Measurements from ENCODE around the gene TMEM234.
A peak's percentile ranks its signal among the peaks of the same experiment; 100 is the strongest.

Gene TMEM234

GRCh38 chr1:32239337-32239736 is 17.2 kb upstream of the TMEM234 start:
- TF ChIP-seq ARNT (IDR thresholded peaks at IDR 0.05) (no peak), ZNF384 (IDR thresholded peaks at IDR 0.05) (no peak), CTBP1 (IDR thresholded peaks at IDR 0.05; ENCODE audit: borderline replicate concordance) (no peak), FOXM1 (IDR thresholded peaks at IDR 0.05; ENCODE audit: borderline replicate concordance) (no peak), ELF4 (IDR thresholded peaks at IDR 0.05) (no peak), PKNOX1 (IDR thresholded peaks at IDR 0.05) (no peak), LEF1 (IDR thresholded peaks at IDR 0.05; ENCODE audit: borderline replicate concordance) (no peak), FOXA1 (IDR thresholded peaks at IDR 0.05) (no peak), SUZ12 (IDR thresholded peaks at IDR 0.05) (no peak), TARDBP (IDR thresholded peaks at IDR 0.05) (no peak), NFRKB (IDR thresholded peaks at IDR 0.05) (no peak), L3MBTL2 (conservative IDR thresholded peaks at IDR 0.05) (no peak), HDGF (IDR thresholded peaks at IDR 0.05; ENCODE audit: borderline replicate concordance) (no peak), SP1 (IDR thresholded peaks at IDR 0.05) (no peak), BHLHE40 (IDR thresholded peaks at IDR 0.05; ENCODE audit: borderline replicate concordance) (no peak), FOXK2 (IDR thresholded peaks at IDR 0.05) (no peak)
- POLR2A ChIA-PET = interaction anchor here (2.2 kb wide), 1 partner anchor 9 kb away, joined by 8 read pairs; no protein-coding TSS in a partner anchor
- CTCF ChIA-PET = interaction anchor here (0.8 kb wide), 1 partner anchor 9 kb away, joined by 6 read pairs; no protein-coding TSS in a partner anchor
- no peak for DNase-seq (ENCODE audit: extremely low spot score)

- CTCF ChIA-PET = interaction anchor here (0.6 kb wide), 1 partner anchor 19 kb away, joined by 5 read pairs; no protein-coding TSS in a partner anchor
- TF ChIP-seq FOXA1 (IDR thresholded peaks at IDR 0.05) = no peak
- TF ChIP-seq HDGF (IDR thresholded peaks at IDR 0.05; ENCODE audit: borderline replicate concordance) = no peak
- no peak for TF ChIP-seq NFRKB (IDR thresholded peaks at IDR 0.05)
- no peak for TF ChIP-seq FOXM1 (IDR thresholded peaks at IDR 0.05; ENCODE audit: borderline replicate concordance)
- TF ChIP-seq TARDBP (IDR thresholded peaks at IDR 0.05) = no peak
- no peak for TF ChIP-seq ELF4 (IDR thresholded peaks at IDR 0.05)
- no peak for TF ChIP-seq ZNF384 (IDR thresholded peaks at IDR 0.05)
- TF ChIP-seq SUZ12 (IDR thresholded peaks at IDR 0.05) = no peak
- TF ChIP-seq FOXK2 (IDR thresholded peaks at IDR 0.05) = no peak
- no peak for TF ChIP-seq CTBP1 (IDR thresholded peaks at IDR 0.05; ENCODE audit: borderline replicate concordance)
- no peak for TF ChIP-seq PKNOX1 (IDR thresholded peaks at IDR 0.05)
- TF ChIP-seq L3MBTL2 (conservative IDR thresholded peaks at IDR 0.05) = no peak
- no peak for TF ChIP-seq BHLHE40 (IDR thresholded peaks at IDR 0.05; ENCODE audit: borderline replicate concordance)
- TF ChIP-seq SP1 (IDR thresholded peaks at IDR 0.05) = no peak
- POLR2A ChIA-PET = no interaction called here
- DNase-seq (ENCODE audit: extremely low spot score) = no peak
Measured at GRCh38 chr1:32234792-32235191, 12.6 kb upstream of the TMEM234 start.

GRCh38 chr1:32232558-32233304 is 10.6 kb upstream of the TMEM234 start:
- ChIA-PET POLR2A (interaction anchor here (0.7 kb wide), 1 partner anchor 53 kb away, joined by 3 read pairs; the partner anchor contains the start of gene TXLNA), CTCF (no interaction called here)
- TF ChIP-seq BHLHE40 (IDR thresholded peaks at IDR 0.05; ENCODE audit: borderline replicate concordance) = peak; percentile 20; the same call in 1 of the 2 replicates
- no peak for TF ChIP-seq ZNF384 (IDR thresholded peaks at IDR 0.05)
- DNase-seq (ENCODE audit: extremely low spot score) = no peak

GRCh38 chr1:32231843-32232432 is 9.8 kb upstream of the TMEM234 start:
- CTCF ChIA-PET = no interaction called here
- TF ChIP-seq FOXA1 (IDR thresholded peaks at IDR 0.05) (no peak), ZNF384 (IDR thresholded peaks at IDR 0.05) (no peak), ARNT (IDR thresholded peaks at IDR 0.05) (no peak), FOXM1 (IDR thresholded peaks at IDR 0.05; ENCODE audit: borderline replicate concordance) (no peak), LEF1 (IDR thresholded peaks at IDR 0.05; ENCODE audit: borderline replicate concordance) (no peak), SUZ12 (IDR thresholded peaks at IDR 0.05) (no peak), BHLHE40 (IDR thresholded peaks at IDR 0.05; ENCODE audit: borderline replicate concordance) (no peak), PKNOX1 (IDR thresholded peaks at IDR 0.05) (no peak), ELF4 (IDR thresholded peaks at IDR 0.05) (no peak), L3MBTL2 (conservative IDR thresholded peaks at IDR 0.05) (no peak), TARDBP (IDR thresholded peaks at IDR 0.05) (no peak)
- POLR2A ChIA-PET = interaction anchor here (0.7 kb wide), 1 partner anchor 52 kb away, joined by 3 read pairs; the partner anchor contains the start of gene TXLNA
- no peak for DNase-seq (ENCODE audit: extremely low spot score)

- no peak for DNase-seq (ENCODE audit: extremely low spot score)
- ChIA-PET CTCF (no interaction called here), POLR2A (interaction anchor here (1.1 to 1.3 kb wide), 3 partner anchors 8 to 197 kb away, joined by 3 to 4 read pairs (median 3); no protein-coding TSS in a partner anchor)
- TF ChIP-seq SUZ12 (IDR thresholded peaks at IDR 0.05) = no peak
- TF ChIP-seq TARDBP (IDR thresholded peaks at IDR 0.05) = no peak
Measured at GRCh38 chr1:32228771-32229170, 6.6 kb upstream of the TMEM234 start.

- DNase-seq (ENCODE audit: extremely low spot score) = no peak
- CTCF ChIA-PET = no interaction called here
- TF ChIP-seq NFRKB (IDR thresholded peaks at IDR 0.05) = no peak
- TF ChIP-seq TARDBP (IDR thresholded peaks at IDR 0.05) = no peak
- no peak for TF ChIP-seq PKNOX1 (IDR thresholded peaks at IDR 0.05)
- no peak for TF ChIP-seq FOXA1 (IDR thresholded peaks at IDR 0.05)
- no peak for TF ChIP-seq SP1 (IDR thresholded peaks at IDR 0.05)
- TF ChIP-seq ELF4 (IDR thresholded peaks at IDR 0.05) = no peak
- TF ChIP-seq CTBP1 (IDR thresholded peaks at IDR 0.05; ENCODE audit: borderline replicate concordance) = no peak
- no peak for TF ChIP-seq FOXM1 (IDR thresholded peaks at IDR 0.05; ENCODE audit: borderline replicate concordance)
- TF ChIP-seq LEF1 (IDR thresholded peaks at IDR 0.05; ENCODE audit: borderline replicate concordance) = no peak
- no peak for TF ChIP-seq BHLHE40 (IDR thresholded peaks at IDR 0.05; ENCODE audit: borderline replicate concordance)
- TF ChIP-seq SUZ12 (IDR thresholded peaks at IDR 0.05) = no peak
- POLR2A ChIA-PET = no interaction called here
Measured at GRCh38 chr1:32224285-32224684, 2.1 kb upstream of the TMEM234 start.
